ENCODE measurements around the gene ST8SIA2. TPM values are rescaled to one million over a fixed set of nuclear protein-coding genes. Genes with fewer than 3 reads are reported as not detected.

The ST8SIA2 gene
- total RNA-seq, 1 experiment from 2014 or later: 0.43 TPM

GRCh38 chr15:92375057-92375456, 18.6 kb upstream of the ST8SIA2 start:
- intact Hi-C loops (cut with micrococcal nuclease; ENCODE audit: unreplicated experiment): no loop called here
- H3K27ac ChIP-seq (ENCODE audit: low read depth, low read length, poor library complexity, severe bottlenecking): no peak overlapping the region
- POLR2A ChIA-PET (ENCODE audit: low non-redundant PET): no interaction called here
- no peaks in the 10 kb centered on the region for H3K36me3 ChIP-seq (ENCODE audit: insufficient read depth, low read length, poor library complexity, severe bottlenecking)
- H3K9me3 ChIP-seq (ENCODE audit: low read depth, low read length, poor library complexity, severe bottlenecking): no peaks in the 10 kb centered on the region
- no peak for TF ChIP-seq CTCF (conservative IDR thresholded peaks at IDR 0.05; ENCODE audit: low read depth, low read length)
- DNase-seq (ENCODE audit: low spot score): no peak
- no peaks in the 10 kb centered on the region for H3K4me1 ChIP-seq (ENCODE audit: insufficient read depth, low read length, poor library complexity, severe bottlenecking)
- no TSS peak for BruUV-seq (replicated peaks)
- no peak overlapping the region for H3K4me3 ChIP-seq (ENCODE audit: low read depth, low read length, poor library complexity, severe bottlenecking)
- CTCF ChIA-PET: no interaction called here
- no peaks in the 10 kb centered on the region for H3K27me3 ChIP-seq (replicated peaks; ENCODE audit: insufficient read depth, low read depth, low read length, poor library complexity)

- no peaks in the 10 kb centered on the region for H3K9me3 ChIP-seq (ENCODE audit: low read depth, low read length, poor library complexity, severe bottlenecking)
- DNase-seq (ENCODE audit: low spot score): no peak
- H3K27ac ChIP-seq (ENCODE audit: low read depth, low read length, poor library complexity, severe bottlenecking): no peak overlapping the region
- H3K4me3 ChIP-seq (ENCODE audit: low read depth, low read length, poor library complexity, severe bottlenecking): no peak overlapping the region
- no peaks in the 10 kb centered on the region for H3K36me3 ChIP-seq (ENCODE audit: insufficient read depth, low read length, poor library complexity, severe bottlenecking)
- ChIA-PET POLR2A (ENCODE audit: low non-redundant PET) (no interaction called here), CTCF (no interaction called here)
- intact Hi-C loops (cut with micrococcal nuclease; ENCODE audit: unreplicated experiment): no loop called here
- H3K27me3 ChIP-seq (replicated peaks; ENCODE audit: insufficient read depth, low read depth, low read length, poor library complexity): no peaks in the 10 kb centered on the region
- no TSS peak for BruUV-seq (replicated peaks)
- no peaks in the 10 kb centered on the region for H3K4me1 ChIP-seq (ENCODE audit: insufficient read depth, low read length, poor library complexity, severe bottlenecking)
- no peak for TF ChIP-seq EZH2 (IDR thresholded peaks at IDR 0.05; ENCODE audit: borderline replicate concordance, low read depth, low read length, poor library complexity, severe bottlenecking)
- TF ChIP-seq CTCF (conservative IDR thresholded peaks at IDR 0.05; ENCODE audit: low read depth, low read length): no peak
These were observed 17.6 kb upstream of the ST8SIA2 start for GRCh38 chr15:92376109-92376508.

- no TSS peak for BruUV-seq (replicated peaks)
- POLR2A ChIA-PET (ENCODE audit: low non-redundant PET): no interaction called here
These were observed 16.4 kb upstream of the ST8SIA2 start for GRCh38 chr15:92377083-92377789.

More at GRCh38 chr15:92377083-92377789, 16.4 kb upstream of the ST8SIA2 start:
- H3K36me3 ChIP-seq (ENCODE audit: insufficient read depth, low read length, poor library complexity, severe bottlenecking): no peaks in the 10 kb centered on the region
- no peak for TF ChIP-seq CTCF (conservative IDR thresholded peaks at IDR 0.05; ENCODE audit: low read depth, low read length)
- TF ChIP-seq EZH2 (IDR thresholded peaks at IDR 0.05; ENCODE audit: borderline replicate concordance, low read depth, low read length, poor library complexity, severe bottlenecking): no peak
- no peaks in the 10 kb centered on the region for H3K27me3 ChIP-seq (replicated peaks; ENCODE audit: insufficient read depth, low read depth, low read length, poor library complexity)
- intact Hi-C loops (cut with micrococcal nuclease; ENCODE audit: unreplicated experiment): no loop called here
- H3K9me3 ChIP-seq (ENCODE audit: low read depth, low read length, poor library complexity, severe bottlenecking): no peaks in the 10 kb centered on the region
- no peak overlapping the region for H3K4me3 ChIP-seq (ENCODE audit: low read depth, low read length, poor library complexity, severe bottlenecking)
- DNase-seq (ENCODE audit: low spot score): no peak
- no peak overlapping the region for H3K27ac ChIP-seq (ENCODE audit: low read depth, low read length, poor library complexity, severe bottlenecking)
- CTCF ChIA-PET: interaction anchor here (0.6 kb wide), 1 partner anchor 374 kb away, joined by 3 read pairs; no protein-coding TSS in a partner anchor
- no peaks in the 10 kb centered on the region for H3K4me1 ChIP-seq (ENCODE audit: insufficient read depth, low read length, poor library complexity, severe bottlenecking)

All from A673 (cell line).